Chondrocyte (in vitro differentiated cells): Measurements from ENCODE around the gene ERGIC3. TPM values are rescaled to one million over a fixed set of nuclear protein-coding genes. Genes with fewer than 3 reads are reported as not detected.

Source experiments
- DNase-seq: peaks from one replicate; pipeline ENCODE4 v3.0.0; 2021; ENCODE audit warnings: mixed read lengths, low spot score
- H3K27ac Mint-ChIP-seq: one replicate; pipeline ENCODE4 v1.8.0; 2021; ENCODE audit warnings: mild to moderate bottlenecking, moderate library complexity, mixed read lengths; ENCODE audit not compliant: unreplicated experiment
- H3K27me3 Mint-ChIP-seq: 2 replicates; pipeline ENCODE4 v1.8.0; 2021; ENCODE audit warnings: low read depth, mixed read lengths
- H3K36me3 Mint-ChIP-seq: 2 replicates; pipeline ENCODE4 v1.8.0; 2021; ENCODE audit warnings: low read depth, mixed read lengths
- H3K4me1 Mint-ChIP-seq: 2 replicates; pipeline ENCODE4 v1.8.0; 2021; ENCODE audit warnings: low read depth, mild to moderate bottlenecking, mixed read lengths
- H3K4me3 Mint-ChIP-seq: one replicate; pipeline ENCODE4 v1.8.0; 2021; ENCODE audit warnings: mild to moderate bottlenecking, moderate library complexity, mixed read lengths; ENCODE audit not compliant: unreplicated experiment
- H3K9me3 Mint-ChIP-seq: 2 replicates; pipeline ENCODE4 v1.8.0; 2021; ENCODE audit warnings: low read depth, mixed read lengths
- total RNA-seq: library from RNA; stranded (reverse); gene quantifications from 3 replicates; pipeline ENCODE4 v1.2.1, GENCODE V29; 2021
- TF ChIP-seq, protein P1 (sequence below): fragments of 200-600 bp; sonication (generic); IDR thresholded peaks from 2 replicates; pipeline ENCODE4 v1.5.0; 2021; ENCODE audit warnings: antibody characterized with exemption, mild to moderate bottlenecking, moderate library complexity

ERGIC3 gene
- total RNA-seq, 1 donor from 2014 or later, result 208 TPM

DNA sequence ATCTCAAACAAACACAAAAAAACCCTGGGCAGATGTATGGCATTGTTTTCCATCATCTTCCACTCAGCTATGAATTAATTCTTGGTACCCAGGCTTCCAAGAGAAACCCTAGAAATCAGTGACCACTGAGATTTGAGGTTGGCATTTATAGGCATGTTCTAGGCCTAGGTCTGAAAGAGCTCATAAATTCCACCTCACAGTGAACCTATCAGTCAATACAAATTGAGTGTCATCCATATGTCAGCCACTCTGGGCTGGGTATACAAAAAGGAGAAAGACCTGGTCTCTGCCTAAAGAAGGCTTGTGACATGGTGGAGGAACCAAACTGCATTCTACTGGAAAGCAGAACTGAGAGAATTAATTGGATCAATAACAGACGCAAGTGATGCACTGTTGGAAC lies 42.6 kb upstream of the ERGIC3 start:
- Mint-ChIP-seq H3K27ac (no peak overlapping the region), H3K36me3 (peaks cover 63% of the 10 kb centered on the region), H3K4me3 (no peak overlapping the region), H3K9me3 (no peaks in the 10 kb centered on the region), H3K4me1 (no peaks in the 10 kb centered on the region), H3K27me3 (no peaks in the 10 kb centered on the region)
- TF ChIP-seq, protein P1, sequence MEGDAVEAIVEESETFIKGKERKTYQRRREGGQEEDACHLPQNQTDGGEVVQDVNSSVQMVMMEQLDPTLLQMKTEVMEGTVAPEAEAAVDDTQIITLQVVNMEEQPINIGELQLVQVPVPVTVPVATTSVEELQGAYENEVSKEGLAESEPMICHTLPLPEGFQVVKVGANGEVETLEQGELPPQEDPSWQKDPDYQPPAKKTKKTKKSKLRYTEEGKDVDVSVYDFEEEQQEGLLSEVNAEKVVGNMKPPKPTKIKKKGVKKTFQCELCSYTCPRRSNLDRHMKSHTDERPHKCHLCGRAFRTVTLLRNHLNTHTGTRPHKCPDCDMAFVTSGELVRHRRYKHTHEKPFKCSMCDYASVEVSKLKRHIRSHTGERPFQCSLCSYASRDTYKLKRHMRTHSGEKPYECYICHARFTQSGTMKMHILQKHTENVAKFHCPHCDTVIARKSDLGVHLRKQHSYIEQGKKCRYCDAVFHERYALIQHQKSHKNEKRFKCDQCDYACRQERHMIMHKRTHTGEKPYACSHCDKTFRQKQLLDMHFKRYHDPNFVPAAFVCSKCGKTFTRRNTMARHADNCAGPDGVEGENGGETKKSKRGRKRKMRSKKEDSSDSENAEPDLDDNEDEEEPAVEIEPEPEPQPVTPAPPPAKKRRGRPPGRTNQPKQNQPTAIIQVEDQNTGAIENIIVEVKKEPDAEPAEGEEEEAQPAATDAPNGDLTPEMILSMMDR, result no peak
- no peak for DNase-seq

- Mint-ChIP-seq H3K27me3 (no peaks in the 10 kb centered on the region), H3K4me3 (no peak overlapping the region), H3K4me1 (peaks cover 15% of the 10 kb centered on the region), H3K27ac (no peak overlapping the region), H3K36me3 (peaks cover 59% of the 10 kb centered on the region), H3K9me3 (no peaks in the 10 kb centered on the region)
- no peak for DNase-seq
- TF ChIP-seq, protein P1, result no peak
These were observed 39.5 kb upstream of the ERGIC3 start for GRCh38 chr20:35502352-35502751.

DNA sequence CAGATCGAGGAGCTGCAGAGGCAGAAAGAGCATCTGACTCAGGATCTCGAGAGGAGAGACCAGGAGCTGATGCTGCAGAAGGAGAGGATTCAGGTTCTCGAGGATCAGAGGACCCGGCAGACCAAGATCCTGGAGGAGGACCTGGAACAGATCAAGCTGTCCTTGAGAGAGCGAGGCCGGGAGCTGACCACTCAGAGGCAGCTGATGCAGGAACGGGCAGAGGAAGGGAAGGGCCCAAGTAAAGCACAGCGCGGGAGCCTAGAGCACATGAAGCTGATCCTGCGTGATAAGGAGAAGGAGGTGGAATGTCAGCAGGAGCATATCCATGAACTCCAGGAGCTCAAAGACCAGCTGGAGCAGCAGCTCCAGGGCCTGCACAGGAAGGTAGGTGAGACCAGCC lies 38.6 kb upstream of the ERGIC3 start:
- Mint-ChIP-seq H3K27ac (no peak overlapping the region), H3K27me3 (no peaks in the 10 kb centered on the region), H3K9me3 (no peaks in the 10 kb centered on the region), H3K4me3 (no peak overlapping the region), H3K36me3 (peaks cover 53% of the 10 kb centered on the region), H3K4me1 (peaks cover 15% of the 10 kb centered on the region)
- no peak for DNase-seq
- TF ChIP-seq, protein P1, result no peak

- H3K27ac Mint-ChIP-seq, result no peak overlapping the region
- peaks cover 52% of the 10 kb centered on the region for H3K36me3 Mint-ChIP-seq
- no peak for DNase-seq
- no peaks in the 10 kb centered on the region for H3K9me3 Mint-ChIP-seq
- no peak overlapping the region for H3K4me3 Mint-ChIP-seq
- TF ChIP-seq, protein P1, result no peak
- no peaks in the 10 kb centered on the region for H3K27me3 Mint-ChIP-seq
- H3K4me1 Mint-ChIP-seq, result peaks cover 15% of the 10 kb centered on the region
These were observed 37.9 kb upstream of the ERGIC3 start for GRCh38 chr20:35503841-35504561.

DNA sequence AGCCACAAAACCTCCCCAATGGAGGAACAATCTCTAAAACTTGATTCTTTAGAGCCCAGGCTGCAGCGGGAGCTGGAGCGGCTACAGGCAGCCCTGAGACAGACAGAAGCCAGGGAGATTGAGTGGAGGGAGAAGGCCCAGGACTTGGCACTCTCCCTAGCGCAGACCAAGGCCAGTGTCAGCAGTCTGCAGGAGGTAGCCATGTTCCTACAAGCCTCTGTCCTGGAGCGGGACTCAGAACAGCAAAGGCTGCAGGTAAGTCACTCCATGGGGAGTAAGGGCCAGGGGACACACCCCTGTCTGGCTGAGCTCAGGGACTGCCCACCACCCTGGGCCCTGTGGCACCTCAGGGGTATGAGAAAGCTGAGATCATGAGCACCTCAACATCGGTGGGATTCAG lies 37.1 kb upstream of the ERGIC3 start:
- no peaks in the 10 kb centered on the region for H3K27me3 Mint-ChIP-seq
- no peak for DNase-seq
- peaks cover 15% of the 10 kb centered on the region for H3K4me1 Mint-ChIP-seq
- peaks cover 51% of the 10 kb centered on the region for H3K36me3 Mint-ChIP-seq
- H3K4me3 Mint-ChIP-seq, result no peak overlapping the region
- TF ChIP-seq, protein P1, result no peak
- H3K27ac Mint-ChIP-seq, result no peak overlapping the region
- no peaks in the 10 kb centered on the region for H3K9me3 Mint-ChIP-seq
